GM12892 (cell line): ENCODE results near the gene HTT.

ENCODE experiments used
- DNase-seq: peaks from one replicate; pipeline ENCODE4 v3.0.0; 2011; ENCODE audit not compliant: insufficient read length
- FAIRE-seq: peaks from 2 replicates; lab custom pipeline; 2011; peaks lifted over from hg19 to GRCh38; lab: Jason Lieb, UNC
- POLR2A ChIP-seq: IDR thresholded peaks from 2 replicates; pipeline ENCODE4 v1.6.1; 2011; ENCODE audit warnings: low read depth, low read length, control low read depth
- POLR2AphosphoS5 ChIP-seq: IDR thresholded peaks from 2 replicates; pipeline ENCODE4 v1.6.1; 2011; ENCODE audit warnings: low read depth, low read length, control low read depth
- TAF1 ChIP-seq: IDR thresholded peaks from 2 replicates; pipeline ENCODE4 v1.6.1; 2011; ENCODE audit warnings: low read depth, mild to moderate bottlenecking, control low read depth, low read length, borderline replicate concordance

HTT gene

GRCh38 chr4:3115637-3116270 is 41.3 kb downstream of the HTT start:
- no peak for TF ChIP-seq TAF1
- TF ChIP-seq POLR2A: no peak
- no peak for TF ChIP-seq POLR2AphosphoS5
- DNase-seq (no peak), FAIRE-seq (no peak)

GRCh38 chr4:3116955-3117354 is 42.5 kb downstream of the HTT start:
- no peak for TF ChIP-seq POLR2AphosphoS5
- no peak for TF ChIP-seq POLR2A
- no peak for TF ChIP-seq TAF1
- no peak for DNase-seq

GRCh38 chr4:3118312-3118711 is 43.8 kb downstream of the HTT start:
- no peak for FAIRE-seq
- TF ChIP-seq TAF1: no peak
- DNase-seq: no peak

More at GRCh38 chr4:3116955-3117354, 42.5 kb downstream of the HTT start:
- no peak for FAIRE-seq

- no peak for FAIRE-seq
- no peak for TF ChIP-seq POLR2A
- TF ChIP-seq TAF1: no peak
- TF ChIP-seq POLR2AphosphoS5: no peak
- DNase-seq: no peak
These were observed 45.0 kb downstream of the HTT start for GRCh38 chr4:3119464-3119863.

- DNase-seq: no peak
- no peak for TF ChIP-seq TAF1
- TF ChIP-seq POLR2AphosphoS5: no peak
- TF ChIP-seq POLR2A: no peak
- FAIRE-seq: no peak
These were observed 46.6 kb downstream of the HTT start for GRCh38 chr4:3121110-3121509.

GRCh38 chr4:3121596-3121995 is 47.1 kb downstream of the HTT start:
- TF ChIP-seq TAF1 (no peak), POLR2A (no peak), POLR2AphosphoS5 (no peak)
- DNase-seq: no peak

GRCh38 chr4:3122081-3122563 is 47.6 kb downstream of the HTT start:
- FAIRE-seq (no peak), DNase-seq (no peak)
- no peak for TF ChIP-seq POLR2A
- TF ChIP-seq TAF1: no peak
- TF ChIP-seq POLR2AphosphoS5: no peak

More at GRCh38 chr4:3121596-3121995, 47.1 kb downstream of the HTT start:
- no peak for FAIRE-seq

GRCh38 chr4:3123181-3123671 is 48.7 kb downstream of the HTT start:
- DNase-seq (no peak), FAIRE-seq (no peak)
- TF ChIP-seq TAF1: no peak
- TF ChIP-seq POLR2AphosphoS5: no peak
- TF ChIP-seq POLR2A: no peak

- TF ChIP-seq POLR2AphosphoS5: no peak
- TF ChIP-seq TAF1: no peak
- TF ChIP-seq POLR2A: no peak
- FAIRE-seq: no peak
- no peak for DNase-seq
These were observed 49.7 kb downstream of the HTT start for GRCh38 chr4:3124070-3124767.

- FAIRE-seq: no peak
- TF ChIP-seq POLR2AphosphoS5: no peak
- TF ChIP-seq POLR2A: no peak
- TF ChIP-seq TAF1: no peak
These were observed 52.6 kb downstream of the HTT start for GRCh38 chr4:3127112-3127511.

GRCh38 chr4:3128058-3128457 is 53.6 kb downstream of the HTT start:
- FAIRE-seq (no peak), DNase-seq (no peak)
- TF ChIP-seq POLR2A (no peak), TAF1 (no peak), POLR2AphosphoS5 (no peak)

More at GRCh38 chr4:3127112-3127511, 52.6 kb downstream of the HTT start:
- no peak for DNase-seq

- DNase-seq (no peak), FAIRE-seq (no peak)
- TF ChIP-seq TAF1: no peak
- no peak for TF ChIP-seq POLR2A
- no peak for TF ChIP-seq POLR2AphosphoS5
These were observed 54.5 kb downstream of the HTT start for GRCh38 chr4:3128976-3129375.
